Epidermal melanocyte (primary cell): ENCODE data around the gene RAB3A.

Experiments
- DNase-seq: peaks from one replicate; pipeline ENCODE4 v3.0.0; 2011; ENCODE audit warnings: low spot score; ENCODE audit not compliant: insufficient read length

Gene RAB3A

GRCh38 chr19:18171605-18172327 is 32.1 kb downstream of the RAB3A start:
- no peak for DNase-seq

DNA sequence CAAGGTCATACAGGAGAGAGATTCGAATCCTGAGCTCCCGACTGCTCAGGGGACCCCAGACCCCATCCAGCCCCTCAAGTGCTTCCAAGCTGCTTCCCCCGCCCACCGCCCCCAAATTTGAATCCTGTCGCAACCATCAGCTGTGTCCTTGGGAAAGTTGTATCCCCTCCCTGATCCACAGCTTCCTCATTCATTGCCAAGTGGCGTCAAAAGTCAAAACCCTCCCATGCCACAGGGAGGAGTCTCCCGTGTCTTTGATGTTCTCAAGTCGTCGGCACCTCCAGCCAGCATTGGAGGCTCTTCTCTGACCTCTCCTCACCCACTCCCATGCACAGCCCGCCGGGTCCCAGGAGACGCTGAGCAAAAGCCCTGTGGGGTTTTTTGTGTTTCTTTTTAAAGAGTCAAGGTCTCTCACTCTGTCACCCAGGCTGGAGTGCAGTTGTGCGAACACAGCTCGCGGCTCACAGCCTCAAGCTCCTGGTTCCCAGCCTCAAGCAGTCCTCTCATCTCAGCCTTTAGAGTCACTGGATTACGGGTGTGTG is 33.1 kb downstream of the RAB3A start:
- DNase-seq, result no peak

DNA sequence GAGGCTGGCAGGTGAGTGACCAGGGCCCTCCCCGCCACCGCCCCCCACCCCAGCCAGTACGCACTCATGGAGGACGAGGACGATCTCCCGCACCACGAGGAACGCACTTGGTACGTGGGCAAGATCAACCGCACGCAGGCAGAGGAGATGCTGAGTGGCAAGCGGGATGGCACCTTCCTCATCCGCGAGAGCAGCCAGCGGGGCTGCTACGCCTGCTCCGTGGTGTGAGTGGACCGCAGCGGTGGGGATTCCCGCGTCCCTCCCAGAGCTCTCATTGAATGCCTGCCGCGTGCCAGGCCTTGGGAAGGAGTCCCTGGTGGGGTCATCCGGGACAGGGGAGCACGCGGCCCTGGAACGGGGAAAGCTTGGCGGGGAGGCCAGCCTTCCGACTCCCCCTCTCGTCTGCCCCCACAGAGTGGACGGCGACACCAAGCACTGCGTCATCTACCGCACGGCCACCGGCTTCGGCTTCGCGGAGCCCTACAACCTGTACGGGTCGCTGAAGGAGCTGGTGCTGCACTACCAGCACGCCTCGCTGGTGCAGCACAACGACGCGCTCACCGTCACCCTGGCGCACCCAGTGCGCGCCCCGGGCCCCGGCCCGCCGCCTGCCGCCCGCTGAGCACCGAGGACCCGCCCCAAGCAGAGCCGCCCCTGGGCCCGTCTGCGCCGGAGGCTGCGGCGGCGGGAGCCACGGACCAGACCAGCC is 35.0 kb downstream of the RAB3A start:
- no peak for DNase-seq

- DNase-seq, result peak; percentile 95
Observed at GRCh38 chr19:18167975-18168645, 35.7 kb downstream of the RAB3A start.

GRCh38 chr19:18167011-18167410 is 36.8 kb downstream of the RAB3A start:
- DNase-seq, result no peak

- DNase-seq, result no peak
Observed at GRCh38 chr19:18165794-18166544, 37.9 kb downstream of the RAB3A start.

DNA sequence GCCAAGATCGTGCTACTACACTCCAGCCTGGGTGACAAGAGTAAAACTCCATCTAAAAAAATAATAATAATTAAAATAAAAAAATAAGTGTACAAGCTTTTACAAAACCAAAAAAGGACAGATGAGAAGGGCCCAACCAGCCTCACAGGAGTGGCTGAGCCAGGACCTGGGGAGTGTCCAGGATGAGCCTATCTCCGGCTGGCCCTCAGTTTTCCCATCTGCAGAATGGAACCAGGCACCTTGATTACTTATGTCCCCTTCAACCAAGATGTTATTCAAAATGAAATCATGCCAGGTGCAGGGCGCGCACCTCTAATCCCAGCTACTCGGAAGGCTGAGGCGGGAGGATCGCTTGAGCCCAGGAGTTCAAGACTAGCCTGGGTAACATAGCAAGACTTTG is 39.8 kb downstream of the RAB3A start:
- no peak for DNase-seq

DNA sequence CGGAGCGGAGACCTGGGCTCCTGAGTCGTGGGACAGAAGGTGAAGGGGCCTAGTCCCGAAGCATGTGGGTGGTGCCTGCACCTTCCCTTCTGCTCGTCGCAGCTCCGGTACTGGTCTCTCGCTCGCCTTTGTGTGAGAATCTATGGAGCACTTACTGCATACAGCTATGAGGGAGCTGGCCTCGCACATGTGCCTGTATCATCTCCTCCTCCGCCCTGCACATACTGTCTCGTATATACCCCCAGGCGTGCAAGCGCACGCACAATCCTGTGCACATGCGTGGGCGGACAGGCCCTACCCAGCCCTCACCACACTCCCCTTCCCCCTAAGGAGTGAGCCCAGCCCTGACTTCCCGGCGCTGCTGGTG is 42.2 kb downstream of the RAB3A start:
- no peak for DNase-seq

DNA sequence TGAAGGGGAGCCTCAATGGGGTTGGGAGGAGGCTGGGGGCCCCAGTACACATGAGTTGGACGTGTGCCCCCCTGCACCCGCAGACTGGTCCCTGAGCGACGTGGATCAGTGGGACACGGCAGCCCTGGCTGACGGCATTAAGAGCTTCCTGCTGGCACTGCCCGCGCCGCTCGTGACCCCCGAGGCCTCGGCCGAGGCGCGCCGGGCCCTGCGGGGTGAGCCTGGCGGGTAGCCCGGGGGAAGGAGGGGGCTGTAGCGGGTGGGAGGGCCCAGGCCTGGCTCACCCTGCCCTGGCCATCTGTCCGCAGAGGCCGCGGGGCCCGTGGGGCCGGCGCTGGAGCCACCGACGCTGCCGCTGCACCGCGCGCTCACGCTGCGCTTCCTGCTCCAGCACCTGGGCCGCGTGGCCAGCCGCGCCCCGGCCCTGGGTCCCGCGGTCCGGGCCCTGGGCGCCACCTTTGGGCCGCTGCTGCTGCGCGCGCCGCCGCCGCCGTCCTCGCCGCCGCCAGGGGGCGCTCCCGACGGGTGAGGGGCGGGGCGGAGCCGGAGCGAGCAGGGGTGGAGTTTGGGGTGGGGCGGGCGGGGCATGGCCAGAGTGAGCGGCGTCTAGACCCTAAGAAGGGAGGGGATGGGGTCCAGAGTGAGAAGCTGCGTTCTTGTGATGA is 42.7 kb downstream of the RAB3A start:
- DNase-seq, result peak; percentile 91

GRCh38 chr19:18160493-18160970 is 43.3 kb downstream of the RAB3A start:
- DNase-seq, result no peak

DNA sequence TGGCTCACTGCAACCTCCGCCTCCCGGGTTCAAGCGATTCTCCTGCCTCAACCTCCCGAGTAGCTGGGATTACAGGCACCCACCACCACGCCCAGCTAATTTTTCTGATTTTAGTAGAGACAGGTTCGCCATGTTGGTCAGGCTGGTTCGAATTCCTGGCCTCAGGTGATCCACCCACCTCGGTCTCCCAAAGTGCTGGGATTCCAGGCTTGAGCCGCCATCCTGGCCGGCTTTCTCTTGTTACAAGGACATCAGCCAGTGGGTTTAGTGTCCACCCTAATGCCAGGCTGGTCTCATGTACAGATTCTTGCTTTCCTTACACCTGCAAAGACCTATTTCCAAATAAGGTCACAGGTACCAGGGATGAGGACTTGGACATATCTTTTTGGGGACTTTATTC is 44.0 kb downstream of the RAB3A start:
- no peak for DNase-seq

DNA sequence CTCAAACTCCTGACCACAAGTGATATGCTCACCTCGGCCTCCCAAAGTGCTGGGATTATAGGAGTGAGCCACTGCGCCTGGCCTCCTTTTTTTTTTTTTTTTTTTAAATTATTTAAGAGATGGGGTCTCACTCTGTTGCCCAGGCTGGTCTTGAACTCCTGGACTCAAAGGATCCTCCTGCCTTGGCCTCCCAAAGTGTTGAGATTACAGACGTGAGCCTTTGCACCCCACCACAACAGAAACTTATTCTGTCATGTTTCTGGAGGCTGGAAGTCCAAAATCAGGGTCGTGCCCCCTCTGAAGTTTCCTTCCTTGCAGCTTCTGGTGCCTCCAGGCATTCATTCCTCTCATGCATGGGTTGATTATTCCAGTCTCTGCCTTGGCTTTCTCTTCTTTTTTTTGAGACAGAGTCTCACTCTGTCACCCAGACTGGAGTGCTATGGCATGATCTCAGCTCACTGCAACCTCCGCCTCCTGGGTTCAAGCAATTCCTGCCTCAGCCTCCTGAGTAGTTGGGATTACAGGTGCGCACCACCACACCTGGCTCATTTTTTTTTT is 44.7 kb downstream of the RAB3A start:
- DNase-seq, result peak; percentile 66

GRCh38 chr19:18158467-18158866 is 45.4 kb downstream of the RAB3A start:
- no peak for DNase-seq

- DNase-seq, result no peak
Observed at GRCh38 chr19:18157465-18158063, 46.3 kb downstream of the RAB3A start.

DNA sequence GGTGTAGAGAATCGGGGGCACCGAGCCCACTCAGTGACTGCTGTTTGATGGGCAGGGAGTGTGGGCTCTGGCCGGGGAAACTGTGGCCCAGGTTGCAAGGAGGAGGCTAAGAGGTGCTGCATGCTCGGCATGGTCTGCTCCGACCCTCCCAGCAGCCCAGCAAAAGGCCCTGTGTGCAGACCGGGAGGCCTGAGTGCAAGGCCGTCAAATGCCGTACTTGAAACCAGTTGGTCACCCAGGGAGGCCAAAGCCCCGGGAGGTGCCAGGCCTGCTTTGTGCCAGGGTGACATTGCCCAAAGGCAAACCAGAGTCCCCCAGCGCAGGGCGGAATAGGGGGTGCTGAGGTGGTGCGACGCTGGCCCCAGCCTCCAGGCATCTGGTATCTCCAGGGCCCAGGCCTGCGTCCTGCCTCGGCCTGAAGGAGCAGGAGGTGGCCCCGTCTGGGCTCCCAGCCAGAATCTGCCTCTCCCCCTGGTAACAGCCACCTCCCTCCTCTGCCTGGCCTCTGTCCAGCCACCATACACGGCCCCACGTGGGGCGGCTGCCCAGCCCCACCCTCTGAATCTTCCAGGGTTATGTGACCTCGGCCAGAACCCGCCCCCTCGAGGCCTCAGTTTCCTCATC is 46.9 kb downstream of the RAB3A start:
- peak; percentile 98 for DNase-seq

DNA sequence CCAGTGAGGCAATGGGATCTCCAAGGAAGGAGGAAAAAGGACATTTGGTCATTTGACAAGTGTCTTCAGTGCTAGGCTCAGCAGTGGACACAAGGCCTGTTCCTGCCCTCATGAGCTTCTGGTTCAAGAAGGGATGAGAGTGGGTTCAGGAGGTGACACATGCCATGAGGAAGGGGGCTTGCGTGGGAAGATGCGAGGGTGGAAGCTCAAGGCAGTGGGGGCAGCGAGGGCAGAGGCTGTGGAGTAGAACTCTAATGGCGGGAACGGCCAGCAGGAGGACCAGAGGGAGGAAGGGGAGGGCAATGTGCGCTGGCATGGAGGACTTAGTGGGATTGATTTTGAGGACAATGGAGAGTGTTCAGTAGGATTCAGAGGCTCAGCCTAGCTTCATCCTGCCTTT is 47.6 kb downstream of the RAB3A start:
- DNase-seq, result no peak

- no peak for DNase-seq
Observed at GRCh38 chr19:18155095-18156087, 48.5 kb downstream of the RAB3A start.

DNA sequence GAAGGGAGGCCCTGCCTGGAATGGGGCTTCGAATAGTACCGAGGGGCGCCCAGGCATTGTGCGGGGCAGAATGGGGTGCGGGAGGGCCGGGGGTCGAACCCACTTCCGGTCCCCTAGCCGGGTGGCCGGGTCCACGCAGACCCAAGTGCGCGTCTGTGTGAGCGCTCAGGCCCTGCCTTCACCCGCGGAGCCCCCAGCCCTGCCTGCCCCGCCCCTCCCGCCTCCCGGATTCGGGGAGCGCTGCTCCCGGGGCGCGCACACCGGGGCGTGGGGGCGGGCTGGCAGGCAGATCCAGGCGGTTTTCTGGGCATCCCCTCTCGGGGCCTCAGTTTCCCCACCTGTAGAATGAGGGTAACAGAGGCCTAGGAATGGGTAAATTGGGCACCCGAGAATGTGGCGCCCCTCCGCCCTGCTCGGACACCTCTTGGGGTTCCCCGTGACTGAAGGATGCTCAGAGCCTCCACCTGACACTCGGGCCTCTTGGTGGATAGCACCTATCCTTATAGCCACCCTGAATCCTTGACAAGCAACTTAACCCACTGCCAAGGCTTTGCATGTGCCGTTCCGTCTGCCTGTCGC is 50.2 kb downstream of the RAB3A start:
- DNase-seq, result no peak
